Activated CD4-positive, alpha-beta T cell treated with anti-CD3 and anti-CD28 coated beads, Interleukin-2, amount 50 U/mL, for 24 hours (primary cell): Measurements from ENCODE around the gene RASA3.

ENCODE experiments used
- DNase-seq, 2 donors: peaks; one replicate each; pipeline ENCODE4 v3.0.0-alpha.2; 2020; ENCODE audit warnings: low read depth in 1 of 2, low spot score in 1 of 2

The RASA3 gene

DNA sequence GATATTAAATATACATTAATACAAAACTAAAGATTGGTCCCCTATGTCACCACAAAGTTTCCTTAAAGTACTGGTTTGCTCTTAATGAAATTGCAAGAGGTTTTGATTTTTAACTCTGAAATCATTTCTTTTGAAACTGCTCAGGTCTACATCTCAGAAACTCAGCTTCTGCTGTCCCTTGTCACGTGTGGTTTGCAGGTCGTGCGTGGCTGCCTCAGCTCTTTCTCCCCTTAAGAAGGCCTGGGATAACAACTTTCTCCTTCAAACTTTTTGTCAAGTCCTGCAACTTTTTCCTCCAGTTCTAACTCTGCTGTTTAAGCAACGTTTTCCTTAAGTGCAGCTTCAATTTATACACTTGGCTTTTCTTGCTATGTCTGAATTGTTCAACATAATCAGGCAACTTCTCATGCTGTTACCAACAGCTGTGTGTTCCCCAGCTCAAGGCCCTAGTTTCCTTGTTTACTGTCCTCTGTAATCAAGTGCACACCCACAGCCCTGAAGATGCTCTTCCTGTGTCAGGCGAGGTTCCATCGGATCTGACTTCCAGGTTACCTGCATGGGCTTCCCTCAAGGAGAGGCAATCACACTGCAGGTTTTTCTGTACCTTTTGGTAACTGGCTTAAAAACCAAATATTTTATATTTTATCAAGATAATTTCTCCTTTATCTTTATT, 172.0 kb downstream of the RASA3 start:
- no peak for DNase-seq

DNA sequence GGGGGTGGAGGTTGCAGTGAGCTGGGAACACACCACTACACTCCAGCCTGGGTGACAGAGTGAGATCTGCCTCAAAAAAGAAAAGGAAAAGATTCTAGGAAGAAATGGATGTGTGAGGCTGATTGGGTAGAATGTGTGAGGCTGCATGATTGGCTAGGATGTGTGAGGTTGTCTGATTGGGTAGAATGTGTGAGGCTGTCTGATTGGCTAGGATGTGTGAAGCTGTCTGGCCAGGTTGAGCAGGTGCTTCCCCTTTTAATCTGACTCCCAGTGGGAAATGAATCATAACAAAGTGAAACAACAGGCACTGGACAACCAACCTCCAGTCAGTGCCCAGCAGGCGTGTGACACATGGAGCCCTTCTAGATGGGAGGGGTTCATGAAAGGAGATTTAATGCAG, 173.2 kb downstream of the RASA3 start:
- no peak for DNase-seq

DNA sequence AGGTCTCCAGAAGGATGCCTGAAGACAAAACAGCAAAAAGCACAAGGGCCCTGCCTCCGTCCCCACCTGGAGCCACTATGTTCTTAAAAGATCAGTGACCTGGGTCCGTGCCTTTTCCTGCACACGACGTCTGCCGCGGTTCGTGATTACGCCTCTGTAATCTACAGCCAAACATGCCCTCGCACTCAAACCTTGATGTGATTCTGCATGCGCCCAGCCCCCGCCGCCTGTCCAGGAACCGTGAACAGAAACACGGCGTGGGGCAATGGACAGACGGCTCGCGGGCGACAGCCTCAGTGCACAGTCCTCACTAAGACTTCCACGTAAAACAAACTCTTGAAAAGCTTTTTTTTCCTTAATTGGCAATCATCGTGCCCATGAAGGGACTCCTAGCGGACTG, 174.1 kb downstream of the RASA3 start:
- no peak for DNase-seq

DNA sequence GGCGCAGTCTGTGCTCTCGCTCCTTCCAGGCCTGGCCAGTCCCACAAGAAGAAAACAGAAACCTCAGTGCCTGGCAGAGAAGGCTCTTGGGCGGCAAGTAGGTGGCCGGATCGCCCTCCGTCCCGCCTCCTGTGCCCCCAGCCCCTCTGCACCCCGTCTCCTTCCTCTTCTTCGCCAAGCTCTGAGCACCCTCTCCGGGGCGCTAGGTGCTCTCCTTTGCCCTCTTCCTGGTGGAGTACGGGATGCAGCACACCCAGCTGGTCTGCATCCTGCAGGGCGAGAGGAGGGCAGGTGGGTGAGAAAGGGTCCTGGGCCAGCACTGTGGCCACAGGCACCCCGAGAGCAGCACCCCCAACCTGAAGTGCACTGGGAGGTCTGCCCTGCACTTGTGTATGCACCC, 175.9 kb downstream of the RASA3 start:
- no peak for DNase-seq

DNA sequence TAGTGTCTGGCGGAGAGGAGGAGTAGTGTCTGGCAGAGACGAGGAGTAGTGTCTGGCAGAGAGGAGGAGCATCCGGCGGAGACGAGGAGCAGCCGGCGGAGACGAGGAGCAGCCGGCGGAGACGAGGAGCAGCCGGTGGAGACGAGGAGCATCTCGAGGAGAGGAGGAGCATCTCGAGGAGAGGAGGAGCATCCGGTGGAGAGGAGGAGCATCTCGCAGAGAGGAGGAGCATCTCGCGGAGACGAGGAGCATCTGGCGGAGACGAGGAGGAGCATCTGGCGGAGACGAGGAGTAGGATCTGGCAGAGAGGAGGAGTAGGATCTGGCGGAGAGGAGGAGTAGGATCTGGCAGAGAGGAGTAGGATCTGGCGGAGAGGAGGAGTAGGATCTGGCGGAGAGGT, 176.7 kb downstream of the RASA3 start:
- no peak for DNase-seq

DNA sequence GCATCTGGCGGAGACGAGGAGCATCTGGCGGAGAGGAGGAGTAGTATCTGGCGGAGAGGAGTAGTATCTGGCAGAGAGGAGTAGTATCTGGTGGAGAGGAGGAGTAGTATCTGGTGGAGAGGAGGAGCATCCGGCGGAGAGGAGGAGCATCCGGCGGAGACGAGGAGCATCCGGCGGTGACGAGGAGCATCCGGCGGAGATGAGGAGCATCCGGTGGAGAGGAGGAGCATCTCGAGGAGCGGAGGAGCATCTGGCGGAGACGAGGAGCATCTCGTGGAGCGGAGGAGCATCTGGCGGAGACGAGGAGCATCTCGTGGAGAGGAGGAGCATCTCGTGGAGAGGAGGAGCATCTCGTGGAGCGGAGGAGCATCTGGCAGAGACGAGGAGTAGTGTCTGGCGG, 177.2 kb downstream of the RASA3 start:
- no peak for DNase-seq

DNA sequence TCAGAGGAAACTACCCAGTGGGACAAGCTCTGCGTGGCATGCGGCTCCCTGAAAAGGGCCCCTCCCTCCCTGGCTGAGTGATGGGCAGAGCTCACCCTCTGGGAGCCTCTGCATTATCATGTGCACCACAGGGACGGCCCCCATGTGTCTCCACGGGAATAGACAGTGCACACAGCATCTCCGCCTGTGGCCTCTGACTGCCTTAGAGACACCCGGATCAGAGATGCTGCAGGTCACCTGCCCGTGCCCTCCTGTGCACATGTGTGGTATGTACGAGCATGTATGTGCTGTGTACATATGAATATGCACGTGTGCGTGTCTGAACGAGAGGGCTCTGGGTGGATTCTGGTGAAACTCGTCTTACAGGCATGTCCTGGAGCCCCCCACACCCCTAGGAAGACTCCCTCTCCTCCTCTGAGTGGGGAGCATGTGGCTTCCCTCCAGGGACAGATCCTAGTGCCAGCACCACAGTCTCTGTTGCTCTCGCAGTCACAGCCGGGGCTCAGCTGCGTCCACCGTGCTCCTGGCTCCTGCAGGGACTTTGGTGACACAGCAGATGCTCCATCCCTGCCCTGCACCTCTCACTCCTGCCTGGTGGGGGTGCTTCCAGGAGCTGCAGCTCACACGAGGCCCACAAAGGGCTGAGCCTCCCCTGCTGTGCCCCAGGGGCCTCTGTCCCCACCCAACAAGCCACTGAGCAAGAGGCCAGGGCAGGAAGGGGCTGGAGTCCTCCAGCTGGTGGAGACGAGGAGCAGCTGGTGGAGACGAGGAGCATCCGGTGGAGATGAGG, 178.2 kb downstream of the RASA3 start:
- no peak for DNase-seq

DNA sequence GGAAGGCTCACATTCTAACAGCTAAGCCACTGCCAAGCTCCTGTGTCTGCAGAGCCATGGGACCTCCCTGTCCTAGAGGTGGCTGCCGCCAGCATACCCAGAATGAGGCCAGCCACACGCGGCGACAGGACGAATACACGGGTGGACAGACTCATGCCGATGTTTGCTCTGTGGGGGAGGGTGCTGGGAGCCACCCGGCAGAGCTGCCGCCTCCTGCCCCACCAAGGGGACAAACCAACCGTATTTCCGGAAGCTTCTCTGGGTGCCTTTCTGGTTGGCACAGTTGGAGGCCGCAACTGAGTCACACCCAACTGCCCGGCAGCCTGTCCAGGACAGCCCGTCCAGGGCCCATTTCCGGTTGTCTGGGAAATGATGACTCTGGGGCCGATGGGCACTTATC, 178.9 kb downstream of the RASA3 start:
- no peak for DNase-seq

DNA sequence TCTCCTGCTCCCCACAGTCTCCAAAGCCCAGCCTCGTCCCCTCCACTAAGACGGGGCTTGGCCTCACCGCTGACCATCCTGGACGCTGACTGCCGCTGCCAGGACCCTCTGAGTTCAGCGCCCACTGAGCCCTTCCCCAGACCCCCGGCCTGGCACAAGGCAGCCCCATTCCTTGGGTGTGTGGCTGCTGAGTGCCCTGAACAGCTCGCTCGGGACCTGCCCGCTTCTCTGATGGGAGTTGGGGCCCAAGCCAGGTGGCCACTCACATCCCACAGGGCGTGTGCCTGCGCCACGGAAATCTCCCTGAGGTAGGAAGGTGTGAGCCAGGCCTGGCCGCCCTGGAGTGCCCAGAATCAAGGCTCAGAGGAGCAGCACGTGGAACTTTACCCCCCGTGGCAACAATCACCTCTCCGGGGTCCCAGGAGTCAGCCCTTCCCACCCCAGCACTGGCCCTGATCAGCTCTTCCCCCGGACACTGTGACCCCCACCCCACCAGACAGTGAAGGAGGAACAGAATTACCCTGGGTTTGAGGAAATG, 179.4 kb downstream of the RASA3 start:
- no peak for DNase-seq

DNA sequence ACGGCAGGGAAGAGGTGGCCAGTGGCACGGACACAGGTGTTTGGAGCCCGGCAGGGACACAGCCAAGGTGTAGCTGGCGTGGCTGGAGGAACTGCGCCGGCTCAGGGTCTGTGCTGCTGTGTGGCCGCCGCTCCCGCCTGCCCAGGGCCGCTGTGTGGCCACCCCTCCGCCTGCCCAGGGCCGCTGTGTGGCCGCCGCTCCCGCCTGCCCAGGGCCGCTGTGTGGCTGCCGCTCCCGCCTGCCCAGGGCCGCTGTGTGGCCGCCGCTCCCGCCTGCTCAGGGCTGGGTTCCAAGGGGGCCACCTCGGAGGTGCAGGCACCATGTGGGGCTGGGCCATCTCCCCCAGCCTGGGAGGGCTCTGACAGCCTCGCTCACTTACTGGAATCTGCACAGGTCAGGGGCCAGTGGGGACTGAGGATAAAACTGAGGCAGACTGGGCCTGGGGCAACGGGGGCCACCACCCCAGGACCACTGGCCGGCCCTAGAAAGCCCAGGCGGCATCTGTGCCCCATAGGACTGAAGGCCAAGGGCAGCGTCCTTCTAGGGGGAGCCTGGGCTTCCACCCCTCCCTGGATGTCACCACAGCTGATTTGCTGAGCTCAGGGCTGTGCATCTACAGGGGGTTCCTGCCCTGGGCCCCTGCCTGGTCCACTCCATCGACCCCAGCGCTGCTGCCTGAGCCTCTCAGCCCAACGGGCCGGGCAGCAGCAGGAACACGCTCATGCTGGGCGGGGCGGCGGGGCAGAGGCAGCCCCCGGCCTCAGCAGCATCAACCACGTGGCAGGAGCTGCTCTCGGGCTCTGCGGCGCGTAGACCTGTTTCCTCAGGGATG, 180.1 kb downstream of the RASA3 start:
- no peak for DNase-seq

DNA sequence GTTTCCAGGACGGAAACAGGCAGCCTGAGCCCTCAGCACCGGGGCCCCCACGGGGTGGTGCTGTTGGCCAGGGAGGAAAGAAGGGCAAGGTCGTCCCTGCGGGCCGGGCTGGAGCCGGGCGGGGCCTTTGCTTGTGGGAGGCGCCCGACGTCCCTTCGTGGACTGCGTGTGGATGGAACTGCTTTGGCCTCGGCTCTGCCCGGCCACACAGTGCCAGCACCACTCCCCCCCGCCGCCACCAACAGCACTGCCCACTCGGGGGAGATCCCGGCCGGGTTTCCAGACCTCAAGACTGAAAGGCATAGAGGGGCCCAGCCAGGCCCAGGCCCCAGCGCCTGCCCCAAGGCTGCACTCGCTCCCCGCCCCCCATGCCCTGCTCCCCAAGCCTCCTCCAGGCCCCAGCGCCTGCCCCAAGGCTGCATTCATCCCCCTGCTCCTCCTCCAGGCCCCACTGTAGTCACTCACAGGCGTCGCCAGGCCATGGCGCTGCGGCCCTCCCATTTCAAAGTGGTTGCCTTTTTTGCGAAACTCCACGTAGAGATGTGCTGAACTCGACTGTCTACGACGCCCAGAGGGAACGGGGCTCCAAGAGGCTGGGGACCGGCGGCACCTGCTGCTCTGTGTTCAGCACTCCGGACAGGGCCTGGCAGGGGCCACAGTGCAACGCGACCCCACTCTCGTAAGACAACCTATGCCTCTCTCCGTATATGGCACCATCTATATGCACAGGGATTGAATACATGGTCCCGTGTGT, 181.0 kb downstream of the RASA3 start:
- peak; percentile 27 to 30 for DNase-seq

DNA sequence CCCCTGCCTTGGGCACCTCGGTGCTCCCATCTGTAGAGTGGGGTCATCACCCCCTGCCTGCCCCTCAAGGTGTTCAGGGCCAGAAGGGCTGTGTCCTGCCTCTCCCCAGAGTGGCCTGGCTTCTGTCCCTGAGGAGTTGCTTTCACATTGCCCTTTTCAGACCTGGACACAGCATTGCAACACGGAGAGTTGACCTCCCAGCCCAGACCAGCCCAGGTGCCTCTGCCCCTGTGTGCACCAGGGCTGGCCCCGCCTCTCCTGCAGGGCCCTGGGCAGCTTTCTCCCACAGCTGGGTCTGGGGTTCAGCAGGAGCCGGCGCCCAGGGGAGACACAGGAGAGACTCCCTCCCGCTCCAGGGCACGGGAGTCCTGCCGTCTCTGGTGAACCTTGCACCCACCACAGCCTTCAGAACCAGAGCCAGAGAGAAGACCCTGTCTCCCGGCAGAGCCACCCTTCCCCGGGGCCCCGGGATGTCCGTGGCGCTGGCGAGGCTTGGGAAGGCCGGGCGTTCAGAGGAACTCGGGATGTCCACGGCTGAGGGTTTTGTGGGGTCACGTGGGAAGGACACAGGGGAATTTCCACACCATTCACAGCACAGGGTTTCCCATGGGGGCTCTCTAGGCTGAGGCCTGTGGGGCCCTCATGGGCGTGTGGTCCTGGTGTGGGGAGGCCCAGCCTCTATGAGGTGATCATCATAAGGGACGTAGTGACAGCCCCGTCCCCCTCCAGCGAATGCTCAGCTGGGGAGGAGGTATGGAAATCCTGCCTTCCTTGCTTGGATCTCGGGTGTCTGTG, 181.8 kb downstream of the RASA3 start:
- DNase-seq, result no peak

DNA sequence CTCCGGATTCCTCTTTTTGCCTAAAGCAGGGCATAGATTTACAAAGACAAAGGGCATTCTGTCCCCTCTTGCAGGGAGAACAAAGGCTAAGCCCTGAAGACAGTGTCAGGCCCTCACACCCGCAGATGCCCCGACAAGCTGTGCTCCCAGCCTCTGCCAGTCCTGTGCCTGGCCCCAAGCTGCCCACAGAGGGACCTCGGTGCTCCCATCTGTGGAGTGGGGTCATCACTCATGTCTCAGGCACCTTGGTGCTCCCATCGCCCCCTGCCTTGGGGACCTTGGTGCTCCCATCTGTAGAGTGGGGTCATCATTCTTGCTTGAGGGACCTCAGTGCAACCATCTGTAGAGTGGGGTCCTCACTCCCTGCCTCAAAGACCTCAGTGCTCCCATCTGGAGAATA, 182.9 kb downstream of the RASA3 start:
- no peak for DNase-seq

DNA sequence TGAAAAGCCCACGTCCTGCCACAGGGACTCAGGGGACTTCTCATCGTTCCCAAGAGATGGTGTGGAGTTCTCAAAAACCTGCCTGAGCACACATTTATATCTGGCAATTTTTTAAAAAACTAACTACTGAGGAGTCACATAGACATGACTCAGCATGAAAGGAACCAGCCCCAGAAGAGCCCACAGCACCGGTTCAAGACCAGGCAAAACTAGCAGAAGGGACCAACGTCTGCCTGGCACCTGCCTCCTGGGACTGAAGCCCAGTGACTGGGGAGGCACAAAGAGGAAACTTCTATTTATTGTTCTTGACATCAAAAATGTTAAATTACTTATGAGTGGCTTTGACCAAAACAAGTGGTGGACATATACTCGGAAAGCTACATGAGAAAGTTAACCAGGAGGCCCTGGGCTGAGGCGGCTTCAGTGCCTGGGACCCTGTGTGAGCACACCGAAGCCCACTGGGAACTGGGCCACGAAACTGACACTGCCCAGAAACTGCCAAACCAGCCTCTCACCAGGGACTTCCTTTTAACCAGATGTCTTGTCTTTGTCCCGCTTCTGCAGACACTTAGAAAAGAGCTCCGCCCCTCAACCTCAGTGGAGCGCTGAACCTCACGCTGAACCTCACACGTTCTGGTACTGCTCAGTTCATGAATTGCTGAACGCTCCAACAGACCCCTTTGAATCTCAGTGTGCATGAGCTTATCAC, 184.2 kb downstream of the RASA3 start:
- DNase-seq, result no peak

DNA sequence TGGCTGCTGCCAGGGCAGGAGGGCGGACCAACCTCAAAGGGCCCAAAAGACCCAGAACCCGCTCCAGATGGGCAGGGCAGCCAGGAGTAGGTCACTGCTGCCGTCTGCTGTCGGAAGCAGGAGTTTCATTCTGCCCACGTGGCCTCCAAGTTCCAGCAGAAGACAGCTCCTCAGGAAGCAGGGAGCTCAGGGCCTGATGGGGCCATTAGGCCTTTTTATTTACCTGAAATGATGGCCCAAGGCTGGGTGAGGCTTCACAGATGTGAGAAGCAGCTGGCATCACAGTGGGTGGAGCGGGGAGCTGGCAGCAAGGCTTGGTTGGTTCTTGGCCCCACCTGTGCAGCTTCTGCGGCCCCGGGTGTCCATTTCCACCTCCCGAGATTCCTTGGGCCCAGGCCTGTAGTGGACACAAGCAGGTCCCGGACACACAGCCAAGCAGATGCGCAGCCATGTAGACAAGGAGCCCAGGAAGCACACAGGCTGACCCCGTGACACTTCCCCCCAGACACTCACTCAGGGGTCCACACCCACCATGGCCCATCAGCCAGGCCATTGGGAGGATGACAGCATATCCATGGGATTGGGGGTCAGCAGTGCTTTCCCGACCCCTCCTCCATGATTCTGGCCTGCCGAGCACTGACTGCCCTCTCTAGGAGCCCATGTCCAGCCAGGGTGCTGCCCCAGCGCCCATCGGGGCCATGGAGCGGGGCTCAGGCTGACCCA, 185.0 kb downstream of the RASA3 start:
- DNase-seq, result no peak

DNA sequence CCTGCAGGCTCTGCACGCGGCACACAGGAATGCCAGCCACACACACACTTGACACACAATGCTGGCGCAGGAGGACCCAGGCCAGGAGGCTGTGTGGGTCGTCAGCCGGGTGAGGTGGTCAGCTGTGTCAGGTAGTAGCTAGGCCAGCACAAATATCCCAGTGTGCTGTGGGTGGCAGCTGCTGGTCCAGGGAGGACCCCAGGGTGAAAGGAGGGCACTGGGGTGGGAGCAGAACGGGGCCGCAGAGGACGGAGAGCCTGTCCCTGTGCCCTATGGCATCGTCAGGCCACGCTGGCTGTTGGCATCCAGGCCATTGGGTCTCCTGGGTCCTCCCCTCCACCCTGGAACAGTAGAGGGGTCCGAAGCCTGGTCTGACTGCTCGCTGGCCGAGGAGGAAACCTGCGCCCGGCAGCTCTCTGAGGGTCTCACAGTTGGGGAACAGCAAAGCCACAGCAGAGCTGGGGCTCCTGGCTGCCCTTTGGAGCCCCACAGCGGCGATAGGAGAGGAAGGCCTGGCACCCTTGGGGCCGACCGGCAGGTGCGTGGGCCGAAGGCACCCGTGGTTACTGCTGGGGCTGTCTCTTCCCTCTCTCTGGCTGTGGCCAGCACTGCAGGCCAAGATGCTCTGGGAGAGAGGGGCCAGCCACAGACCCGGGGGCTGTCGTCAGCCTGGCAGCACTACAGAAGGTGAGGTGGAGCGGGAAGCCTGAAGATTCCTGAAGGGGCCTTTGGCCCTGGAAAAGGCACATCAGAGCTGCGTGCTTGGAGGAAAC, 185.8 kb downstream of the RASA3 start:
- DNase-seq, result no peak

DNA sequence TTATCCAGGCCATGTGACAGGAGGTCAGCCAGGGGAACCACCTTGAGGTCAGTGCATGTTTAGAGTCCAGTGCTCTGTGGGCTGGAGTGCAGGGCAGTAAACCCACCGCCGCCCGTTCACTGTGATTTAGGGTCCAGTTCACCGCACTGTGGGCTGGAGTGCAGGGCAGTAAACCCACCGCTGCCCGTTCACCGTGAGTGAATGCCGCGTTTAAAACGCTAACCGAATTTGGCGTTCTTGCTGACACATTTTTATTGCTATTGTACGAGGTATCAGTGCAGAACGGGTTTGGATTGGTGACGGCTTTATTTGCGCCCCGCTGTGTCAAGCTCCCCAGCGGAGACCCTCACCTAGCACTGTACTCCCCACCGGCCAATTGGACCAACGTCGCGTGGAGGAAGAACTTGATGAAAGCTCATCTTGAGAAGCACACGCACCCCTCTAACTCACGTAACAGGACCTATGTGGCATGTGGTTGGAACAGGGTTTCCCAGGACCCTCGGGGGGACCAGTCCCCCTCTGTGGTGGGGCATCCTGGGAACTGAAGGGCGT, 186.5 kb downstream of the RASA3 start:
- DNase-seq, result no peak
